K562 (cell line): ENCODE results near the gene OTUB2. TPM values are rescaled to one million over a fixed set of nuclear protein-coding genes. Genes with fewer than 3 reads are reported as not detected.

ENCODE experiments used
- ATAC-seq: fragments of 200-7000 bp; cut with Tn5 transposase; 3 replicates; pipeline ENCODE4 v1.9.1; 2020; ENCODE audit warnings: moderate library complexity
- BruUV-seq: library from RNA; stranded (reverse); fragments of 400-500 nt; replicated peaks from 2 replicates; lab custom pipeline; 2021; lab: Mats Ljungman, UMichigan
- CTCF ChIA-PET: fragments of 300-600 bp; formaldehyde crosslinking; extraction: SDS; loops from one replicate; lab custom pipeline; 2021; ENCODE audit warnings: low intra/inter-chr PET ratio; lab: Yijun Ruan, JAX
- POLR2A ChIA-PET: fragments of 300-600, 350-650 bp; sonication (Branson Sonifier 250); formaldehyde crosslinking; extraction: SDS; loops from one replicate; lab custom pipeline; 2021; ENCODE audit warnings: antibody characterized with exemption, inconsistent platforms; lab: Yijun Ruan, JAX
- DNase-seq, 4 experiments: peaks; one replicate each; pipeline versions ENCODE4 v3.0.0 to v3.0.0-alpha.2; 2011 to 2018; ENCODE audit warnings: low spot score in 3 of 4, mixed read lengths in 3 of 4; ENCODE audit errors: extremely low read depth in 1 of 4
- FAIRE-seq: peaks from 2 replicates; lab custom pipeline; 2011; peaks lifted over from hg19 to GRCh38; lab: Jason Lieb, UNC
- H2AFZ ChIP-seq: 2 replicates; pipeline ENCODE4 v1.6.0; 2011; ENCODE audit warnings: low read depth, low read length, control low read depth, inconsistent platforms
- H3K27ac ChIP-seq: fragments of 200-600 bp; 3 replicates; pipeline ENCODE4 v1.8.0; 2011; ENCODE audit warnings: low read depth, mild to moderate bottlenecking, control low read depth, inconsistent platforms, low read length, moderate library complexity, mixed read lengths; ENCODE audit errors: extremely low read depth
- H3K27me3 ChIP-seq, 2 experiments: fragments of 300-600 bp in 1 of 2; 2 replicates in 1 of 2; 3 replicates in 1 of 2; pipeline versions ENCODE4 v1.6.0 to v1.8.0; 2011; ENCODE audit warnings: inconsistent platforms in 2 of 2, low read length in 2 of 2, mild to moderate bottlenecking in 1 of 2, mixed read lengths in 1 of 2, moderate library complexity in 1 of 2; ENCODE audit not compliant: control insufficient read depth in 2 of 2, insufficient read depth in 2 of 2
- H3K36me3 ChIP-seq: fragments of 300-600 bp; 3 replicates; pipeline ENCODE4 v1.8.0; 2011; ENCODE audit warnings: mild to moderate bottlenecking, low read length, inconsistent platforms; ENCODE audit not compliant: control insufficient read depth, insufficient read depth
- H3K4me1 ChIP-seq, 2 experiments: fragments of 200-600 bp in 1 of 2; replicated peaks in 1 of 2; 2 replicates in 1 of 2; 3 replicates in 1 of 2; pipeline versions ENCODE4 v1.5.1 to v1.8.0; 2011; ENCODE audit warnings: inconsistent platforms in 2 of 2, low read length in 2 of 2, mild to moderate bottlenecking in 1 of 2, mixed read lengths in 1 of 2, moderate library complexity in 1 of 2; ENCODE audit not compliant: control insufficient read depth in 2 of 2, insufficient read depth in 2 of 2
- H3K4me2 ChIP-seq: 2 replicates; pipeline ENCODE4 v1.6.1; 2011; ENCODE audit warnings: low read length, control low read depth, inconsistent platforms, mixed read lengths; ENCODE audit not compliant: insufficient read depth
- H3K4me3 ChIP-seq: fragments of 200-600 bp; sonication (generic), shearing (Covaris generic); 2 replicates; pipeline ENCODE4 v1.5.1; 2016; ENCODE audit warnings: control low read depth, inconsistent platforms
- H3K79me2 ChIP-seq: fragments of 200-600 bp; 3 replicates; pipeline ENCODE4 v1.8.0; 2011; ENCODE audit warnings: low read length, inconsistent platforms; ENCODE audit not compliant: control insufficient read depth, insufficient read depth
- H3K9ac ChIP-seq, 2 experiments: 2 replicates each; pipeline versions ENCODE4 v1.6.0 to v1.6.1; 2011; ENCODE audit warnings: low read depth in 2 of 2, low read length in 2 of 2, control low read depth in 1 of 2, inconsistent platforms in 1 of 2, mild to moderate bottlenecking in 1 of 2, mixed read lengths in 1 of 2; ENCODE audit not compliant: insufficient read depth in 1 of 2
- H3K9me1 ChIP-seq: one replicate; pipeline ENCODE4 v1.6.0; 2011; ENCODE audit warnings: inconsistent platforms, mild to moderate bottlenecking, low read length, moderate library complexity; ENCODE audit not compliant: control insufficient read depth, insufficient read depth
- H3K9me3 ChIP-seq: replicated peaks from 2 replicates; pipeline ENCODE4 v1.5.1; 2011; ENCODE audit warnings: low read depth, low read length, inconsistent platforms; ENCODE audit not compliant: control insufficient read depth, insufficient read depth
- H4K20me1 ChIP-seq: replicated peaks from 2 replicates; pipeline ENCODE4 v1.6.1; 2011; ENCODE audit warnings: low read length, inconsistent platforms, mixed read lengths; ENCODE audit not compliant: control insufficient read depth, insufficient read depth
- ASH1L ChIP-seq: fragments of 450-650 bp; IDR thresholded peaks from 2 replicates; pipeline ENCODE4 v1.6.1; 2018; ENCODE audit warnings: borderline replicate concordance, mild to moderate bottlenecking, low read depth; ENCODE audit not compliant: partially characterized antibody
- EP300 ChIP-seq: IDR thresholded peaks from 2 replicates; pipeline ENCODE4 v1.6.1; 2012; ENCODE audit warnings: low read length, improper control_type of control experiment
- FOXK2 ChIP-seq, 2 experiments: fragments of 450-650 bp; IDR thresholded peaks in 1 of 2; conservative IDR thresholded peaks in 1 of 2; 2 replicates each; pipeline ENCODE4 v1.6.1; 2016; ENCODE audit warnings: low read depth in 2 of 2, mild to moderate bottlenecking in 1 of 2
- NFIC ChIP-seq: fragments of 450-650 bp; IDR thresholded peaks from 2 replicates; pipeline ENCODE4 v1.6.1; 2017; ENCODE audit warnings: mild to moderate bottlenecking, inconsistent platforms
- PCBP2 ChIP-seq: fragments of 200-400 bp; formaldehyde crosslinking; IDR thresholded peaks from 2 replicates; pipeline ENCODE4 v1.6.1; 2018; ENCODE audit warnings: low read length, low read depth, mild to moderate bottlenecking, moderate library complexity; ENCODE audit not compliant: poor library complexity, severe bottlenecking
- RBFOX2 ChIP-seq: fragments of 200-400 bp; formaldehyde crosslinking; IDR thresholded peaks from 2 replicates; pipeline ENCODE4 v1.6.1; 2017; ENCODE audit warnings: low read depth, mild to moderate bottlenecking, low read length, moderate library complexity
- RFX1 ChIP-seq: fragments of 450-650 bp; IDR thresholded peaks from 2 replicates; pipeline ENCODE4 v1.6.1; 2016; ENCODE audit warnings: mild to moderate bottlenecking, moderate library complexity
- ZNF165 ChIP-seq: fragments of 250-450 bp; sonication (Bioruptor Pico); IDR thresholded peaks from 2 replicates; pipeline ENCODE4 v1.4.0; 2020; ENCODE audit warnings: borderline replicate concordance
- WGBS: fragments of 100-300 bp; shearing (Covaris generic); methylation state at CpG from one replicate; pipeline ENCODE4 v1.1.6; 2016; ENCODE audit warnings: low coverage, mixed read lengths; ENCODE audit not compliant: insufficient coverage; ENCODE audit errors: missing lambda C conversion rate; 5-methylcytosine and 5-hydroxymethylcytosine counted together
- in situ Hi-C: fragments of 300-500 bp; cut with MboI; formaldehyde crosslinking; loops from 4 replicates; pipeline ENCODE4 v1.15.0; 2018; ENCODE audit warnings: inconsistent platforms, mixed read lengths
- intact Hi-C: fragments of 100-400 bp; cut with micrococcal nuclease; formaldehyde crosslinking; loops from 2 replicates; pipeline ENCODE4 v1.14.2; 2022
- polyA plus RNA-seq, 8 experiments: library from polyadenylated mRNA; depleted of rRNA in 4 of 8; stranded (reverse) in 5 of 8; unstranded in 3 of 8; fragments of >200 nt; fragmentation: Nextera tagmentation in 2 of 8; fragmentation: Illumina TruSeq in 1 of 8; extraction: Ambion mirVana in 2 of 8; extraction: Trizol in 1 of 8; gene quantifications; 2 replicates each; pipeline versions ENCODE4 v1.2.1 to v1.2.3, GENCODE V29; 2011 to 2014; ENCODE audit warnings: inconsistent platforms in 1 of 8, missing spikeins in 1 of 8
- total RNA-seq, 7 experiments: library from RNA; depleted of rRNA in 6 of 7; stranded (reverse); fragments of >200 nt in 6 of 7; fragmentation: Illumina TruSeq in 2 of 7; extraction: Trizol in 2 of 7; gene quantifications; 2 replicates each; pipeline versions ENCODE4 v1.2.1 to v1.2.3, GENCODE V29; 2011 to 2021; ENCODE audit warnings: low replicate concordance in 1 of 7
- TF ChIP-seq, protein P1 (sequence below): fragments of 450-650 bp; formaldehyde crosslinking; IDR thresholded peaks from 2 replicates; pipeline ENCODE4 v1.4.0; 2020; ENCODE audit warnings: mild to moderate bottlenecking, mixed read lengths
- TF ChIP-seq, protein P2 (sequence below): sonication (generic); formaldehyde crosslinking; IDR thresholded peaks from 2 replicates; pipeline ENCODE4 v1.8.1; 2023; ENCODE audit warnings: missing genetic modification reagents, mild to moderate bottlenecking, borderline replicate concordance
- TF ChIP-seq, protein P3 (sequence below), 2 experiments: fragments of 450-650 bp in 1 of 2; sonication (generic) in 1 of 2; formaldehyde crosslinking in 1 of 2; IDR thresholded peaks in 1 of 2; conservative IDR thresholded peaks in 1 of 2; 2 replicates each; pipeline versions ENCODE4 v1.6.1 to v1.8.1; 2016 to 2023; ENCODE audit warnings: mild to moderate bottlenecking in 2 of 2, moderate library complexity in 2 of 2, inconsistent platforms in 1 of 2, missing genetic modification reagents in 1 of 2

Gene OTUB2
- total and polyA plus RNA-seq, 9 of the 15 experiments (the other 6 are each of a cell fraction or from before 2014, with no cell fraction given), result 0.01 to 0.31 (median 0.11) TPM

DNA sequence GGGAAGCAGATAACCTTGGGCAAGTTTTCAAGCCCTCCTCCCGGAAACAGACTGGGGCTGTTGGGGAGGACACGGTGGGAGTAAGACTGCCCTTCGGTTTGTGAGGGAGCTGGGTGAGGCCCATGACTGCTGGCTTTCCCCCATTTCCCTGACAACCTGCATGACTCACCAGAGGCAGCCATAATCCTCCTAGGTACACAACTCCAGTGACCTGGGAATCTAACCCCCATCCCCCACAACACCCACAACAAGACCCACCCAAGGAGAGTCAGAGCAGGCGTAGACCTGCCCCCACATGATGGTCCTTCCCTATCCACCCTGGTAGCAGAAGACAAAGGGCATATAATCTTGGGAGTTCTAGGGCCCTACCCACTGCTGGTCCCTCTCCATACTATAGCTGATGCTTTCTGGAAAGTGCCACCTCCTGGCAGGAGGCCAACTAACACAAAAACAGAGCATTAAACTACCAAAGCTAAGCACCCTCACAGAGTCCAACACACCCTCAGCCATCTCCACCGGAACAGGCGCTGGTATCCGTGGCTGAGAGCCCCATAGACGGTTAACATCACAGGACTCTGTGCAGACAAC, 40.0 kb downstream of the OTUB2 start:
- Histone ChIP-seq H3K27ac (no peak overlapping the region), H4K20me1 (peaks cover 8% of the 10 kb centered on the region), H3K9ac (no peak overlapping the region), H3K27me3 (no peaks in the 10 kb centered on the region), H3K9me3 (no peaks in the 10 kb centered on the region), H3K36me3 (peaks cover 23% of the 10 kb centered on the region; the same call in 2 of the 3 replicates), H3K4me1 (peaks cover 0 to 2% of the 10 kb centered on the region in 2 experiments; a peak in 3 of 5 replicates), H3K4me2 (no peak overlapping the region), H3K79me2 (peaks cover 85% of the 10 kb centered on the region), H2AFZ (no peak overlapping the region), H3K9me1 (no peaks in the 10 kb centered on the region), H3K4me3 (no peak overlapping the region)
- TF ChIP-seq ASH1L (no peak), PCBP2 (no peak), ZNF165 (CRISPR knock-in tag) (no peak), FOXK2 (conservative IDR thresholded peaks at IDR 0.05 in 1 of 2, IDR thresholded peaks at IDR 0.05 in 1 of 2; ENCODE audit: low read depth in 2 of 2) (no peak), EP300 (no peak), RFX1 (peak; percentile 39), RBFOX2 (no peak), NFIC (peak; percentile 93)
- TF ChIP-seq, protein P1, sequence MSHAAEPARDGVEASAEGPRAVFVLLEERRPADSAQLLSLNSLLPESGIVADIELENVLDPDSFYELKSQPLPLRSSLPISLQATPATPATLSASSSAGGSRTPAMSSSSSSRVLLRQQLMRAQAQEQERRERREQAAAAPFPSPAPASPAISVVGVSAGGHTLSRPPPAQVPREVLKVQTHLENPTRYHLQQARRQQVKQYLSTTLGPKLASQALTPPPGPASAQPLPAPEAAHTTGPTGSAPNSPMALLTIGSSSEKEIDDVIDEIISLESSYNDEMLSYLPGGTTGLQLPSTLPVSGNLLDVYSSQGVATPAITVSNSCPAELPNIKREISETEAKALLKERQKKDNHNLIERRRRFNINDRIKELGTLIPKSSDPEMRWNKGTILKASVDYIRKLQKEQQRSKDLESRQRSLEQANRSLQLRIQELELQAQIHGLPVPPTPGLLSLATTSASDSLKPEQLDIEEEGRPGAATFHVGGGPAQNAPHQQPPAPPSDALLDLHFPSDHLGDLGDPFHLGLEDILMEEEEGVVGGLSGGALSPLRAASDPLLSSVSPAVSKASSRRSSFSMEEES (CRISPR knock-in tag), result no peak
- TF ChIP-seq, protein P2, sequence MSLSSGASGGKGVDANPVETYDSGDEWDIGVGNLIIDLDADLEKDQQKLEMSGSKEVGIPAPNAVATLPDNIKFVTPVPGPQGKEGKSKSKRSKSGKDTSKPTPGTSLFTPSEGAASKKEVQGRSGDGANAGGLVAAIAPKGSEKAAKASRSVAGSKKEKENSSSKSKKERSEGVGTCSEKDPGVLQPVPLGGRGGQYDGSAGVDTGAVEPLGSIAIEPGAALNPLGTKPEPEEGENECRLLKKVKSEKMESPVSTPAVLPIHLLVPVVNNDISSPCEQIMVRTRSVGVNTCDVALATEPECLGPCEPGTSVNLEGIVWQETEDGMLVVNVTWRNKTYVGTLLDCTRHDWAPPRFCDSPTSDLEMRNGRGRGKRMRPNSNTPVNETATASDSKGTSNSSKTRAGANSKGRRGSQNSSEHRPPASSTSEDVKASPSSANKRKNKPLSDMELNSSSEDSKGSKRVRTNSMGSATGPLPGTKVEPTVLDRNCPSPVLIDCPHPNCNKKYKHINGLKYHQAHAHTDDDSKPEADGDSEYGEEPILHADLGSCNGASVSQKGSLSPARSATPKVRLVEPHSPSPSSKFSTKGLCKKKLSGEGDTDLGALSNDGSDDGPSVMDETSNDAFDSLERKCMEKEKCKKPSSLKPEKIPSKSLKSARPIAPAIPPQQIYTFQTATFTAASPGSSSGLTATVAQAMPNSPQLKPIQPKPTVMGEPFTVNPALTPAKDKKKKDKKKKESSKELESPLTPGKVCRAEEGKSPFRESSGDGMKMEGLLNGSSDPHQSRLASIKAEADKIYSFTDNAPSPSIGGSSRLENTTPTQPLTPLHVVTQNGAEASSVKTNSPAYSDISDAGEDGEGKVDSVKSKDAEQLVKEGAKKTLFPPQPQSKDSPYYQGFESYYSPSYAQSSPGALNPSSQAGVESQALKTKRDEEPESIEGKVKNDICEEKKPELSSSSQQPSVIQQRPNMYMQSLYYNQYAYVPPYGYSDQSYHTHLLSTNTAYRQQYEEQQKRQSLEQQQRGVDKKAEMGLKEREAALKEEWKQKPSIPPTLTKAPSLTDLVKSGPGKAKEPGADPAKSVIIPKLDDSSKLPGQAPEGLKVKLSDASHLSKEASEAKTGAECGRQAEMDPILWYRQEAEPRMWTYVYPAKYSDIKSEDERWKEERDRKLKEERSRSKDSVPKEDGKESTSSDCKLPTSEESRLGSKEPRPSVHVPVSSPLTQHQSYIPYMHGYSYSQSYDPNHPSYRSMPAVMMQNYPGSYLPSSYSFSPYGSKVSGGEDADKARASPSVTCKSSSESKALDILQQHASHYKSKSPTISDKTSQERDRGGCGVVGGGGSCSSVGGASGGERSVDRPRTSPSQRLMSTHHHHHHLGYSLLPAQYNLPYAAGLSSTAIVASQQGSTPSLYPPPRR, result no peak
- TF ChIP-seq, protein P3, sequence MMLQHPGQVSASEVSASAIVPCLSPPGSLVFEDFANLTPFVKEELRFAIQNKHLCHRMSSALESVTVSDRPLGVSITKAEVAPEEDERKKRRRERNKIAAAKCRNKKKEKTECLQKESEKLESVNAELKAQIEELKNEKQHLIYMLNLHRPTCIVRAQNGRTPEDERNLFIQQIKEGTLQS (IDR thresholded peaks at IDR 0.05), result peak; percentile 33; the same call in 1 of the 2 replicates
- TF ChIP-seq, protein P3 (CRISPR knock-in tag; conservative IDR thresholded peaks at IDR 0.05), result no peak
- DNase-seq (peak in 1 of 4 experiments; percentile 31), FAIRE-seq (no peak), ATAC-seq (peak; percentile 57)
- CTCF ChIA-PET, result no interaction called here
- no TSS peak for BruUV-seq
- in situ Hi-C loops (no loop called here), intact Hi-C loops (no loop called here)
- POLR2A ChIA-PET, result interaction anchor here (1.0 kb wide), 1 partner anchor 12 kb away, joined by 3 read pairs; no protein-coding TSS in a partner anchor
- WGBS, result 42% methylated on average over 8 of the region's 8 CpGs
